Left ventricle myocardium superior (tissue), 1 donor: ENCODE measurements around the gene DPYSL5. TPM values are rescaled to one million over a fixed set of nuclear protein-coding genes. Genes with fewer than 3 reads are reported as not detected.

Experiments
- total RNA-seq: library from RNA; stranded (reverse); fragmentation: NEBNext Ultra II Directional; extraction: Animal tissue kit (Norgen Biotek cat#: 25700); gene quantifications from one replicate; pipeline ENCODE4 v1.2.1, GENCODE V29; 2021
- donor health status: DM: no; HTN: yes; CAD: no; lungs with severe emphysema.

The DPYSL5 gene
- total RNA-seq, 1 donor from 2014 or later: not detected

Other genes with a start within 250 kb of the DPYSL5 start
- gene CIB4, start 206.8 kb upstream of the DPYSL5 start, total RNA-seq: not detected
- gene KCNK3, start 155.4 kb upstream of the DPYSL5 start, total RNA-seq: 2.8 TPM
- gene SLC35F6, start 83.8 kb upstream of the DPYSL5 start, total RNA-seq: 19.9 TPM
- not detected for gene CENPA, start 62.1 kb upstream of the DPYSL5 start, total RNA-seq
- 52.4 TPM for gene MAPRE3, start 122.5 kb downstream of the DPYSL5 start, total RNA-seq
- gene TMEM214, start 184.8 kb downstream of the DPYSL5 start, total RNA-seq: 30.9 TPM
- gene AGBL5, start 203.5 kb downstream of the DPYSL5 start, total RNA-seq: 9.4 TPM
- 374 TPM for gene OST4, start 223.5 kb downstream of the DPYSL5 start, total RNA-seq
- 15.7 TPM for gene EMILIN1, start 230.5 kb downstream of the DPYSL5 start, total RNA-seq
- 4.0 TPM for gene KHK, start 238.6 kb downstream of the DPYSL5 start, total RNA-seq